HG02588 (cell line): Measurements from ENCODE around the gene MRPL50.

Source experiments
- ATAC-seq: cut with Tn5 transposase; IDR thresholded peaks from one replicate; pipeline ENCODE4 v1.9.1; 2021; ENCODE audit warnings: mild to moderate bottlenecking, moderate library complexity; ENCODE audit not compliant: unreplicated experiment

The MRPL50 gene

GRCh38 chr9:101398068-101398929 is at the start of gene MRPL50, which contains the start of gene ZNF189:
Gene MRPL50, minus strand, starts transcription at chr9:101398618. Its CDS starts 26 bp downstream, at chr9:101398592.
Gene ZNF189, plus strand, starts transcription at chr9:101398851. Its CDS starts 306 bp downstream, at chr9:101399157.
- ATAC-seq = peak; percentile 99

GRCh38 chr9:101446732-101447131 is 48.3 kb upstream of the MRPL50 start:
- ATAC-seq = no peak

GRCh38 chr9:101445353-101446029 is 47.1 kb upstream of the MRPL50 start:
- ATAC-seq = no peak

- ATAC-seq = no peak
Measured at GRCh38 chr9:101443364-101443771, 45.0 kb upstream of the MRPL50 start.

- no peak for ATAC-seq
Measured at GRCh38 chr9:101442736-101443135, 44.3 kb upstream of the MRPL50 start.

GRCh38 chr9:101442318-101442717 is 43.9 kb upstream of the MRPL50 start:
- ATAC-seq = no peak

- ATAC-seq = no peak
Measured at GRCh38 chr9:101440714-101441230, 42.4 kb upstream of the MRPL50 start.

- no peak for ATAC-seq
Measured at GRCh38 chr9:101438523-101438922, 40.1 kb upstream of the MRPL50 start.

- no peak for ATAC-seq
Measured at GRCh38 chr9:101437806-101438232, 39.4 kb upstream of the MRPL50 start.

- no peak for ATAC-seq
Measured at GRCh38 chr9:101435601-101436079, 37.2 kb upstream of the MRPL50 start, which contains the start of gene ALDOB. Gene ALDOB, minus strand, starts transcription at chr9:101435774. Its CDS starts 4,887 bp downstream, at chr9:101430887.

GRCh38 chr9:101434998-101435397 is 36.6 kb upstream of the MRPL50 start:
- no peak for ATAC-seq

- ATAC-seq = no peak
Measured at GRCh38 chr9:101433229-101433628, 34.8 kb upstream of the MRPL50 start.

GRCh38 chr9:101432740-101433139 is 34.3 kb upstream of the MRPL50 start:
- ATAC-seq = no peak

- no peak for ATAC-seq
Measured at GRCh38 chr9:101432171-101432570, 33.8 kb upstream of the MRPL50 start.

- ATAC-seq = no peak
Measured at GRCh38 chr9:101429736-101430135, 31.3 kb upstream of the MRPL50 start.

GRCh38 chr9:101428909-101429308 is 30.5 kb upstream of the MRPL50 start:
- no peak for ATAC-seq

- peak; percentile 59 for ATAC-seq
Measured at GRCh38 chr9:101427957-101428655, 29.7 kb upstream of the MRPL50 start.

GRCh38 chr9:101427358-101427757 is 28.9 kb upstream of the MRPL50 start:
- ATAC-seq = no peak

GRCh38 chr9:101421653-101422065 is 23.2 kb upstream of the MRPL50 start:
- ATAC-seq = no peak

- no peak for ATAC-seq
Measured at GRCh38 chr9:101419863-101420262, 21.4 kb upstream of the MRPL50 start.
